HL-60 (cell line): ENCODE results near the gene NAPSA.

Experiments used
- POLR2AphosphoS5 ChIP-seq: IDR thresholded peaks from 2 replicates; pipeline ENCODE4 v1.6.1; 2012; ENCODE audit warnings: low read depth
- TF ChIP-seq, protein P1 (sequence below): IDR thresholded peaks from one replicate; pipeline ENCODE4 v1.5.1; 2011; ENCODE audit warnings: low read length, control low read depth, inconsistent platforms; ENCODE audit not compliant: insufficient read depth
- TF ChIP-seq, protein P2 (sequence below): IDR thresholded peaks from 2 replicates; pipeline ENCODE4 v1.6.1; 2012; ENCODE audit warnings: low read depth; ENCODE audit not compliant: insufficient replicate concordance

DNA sequence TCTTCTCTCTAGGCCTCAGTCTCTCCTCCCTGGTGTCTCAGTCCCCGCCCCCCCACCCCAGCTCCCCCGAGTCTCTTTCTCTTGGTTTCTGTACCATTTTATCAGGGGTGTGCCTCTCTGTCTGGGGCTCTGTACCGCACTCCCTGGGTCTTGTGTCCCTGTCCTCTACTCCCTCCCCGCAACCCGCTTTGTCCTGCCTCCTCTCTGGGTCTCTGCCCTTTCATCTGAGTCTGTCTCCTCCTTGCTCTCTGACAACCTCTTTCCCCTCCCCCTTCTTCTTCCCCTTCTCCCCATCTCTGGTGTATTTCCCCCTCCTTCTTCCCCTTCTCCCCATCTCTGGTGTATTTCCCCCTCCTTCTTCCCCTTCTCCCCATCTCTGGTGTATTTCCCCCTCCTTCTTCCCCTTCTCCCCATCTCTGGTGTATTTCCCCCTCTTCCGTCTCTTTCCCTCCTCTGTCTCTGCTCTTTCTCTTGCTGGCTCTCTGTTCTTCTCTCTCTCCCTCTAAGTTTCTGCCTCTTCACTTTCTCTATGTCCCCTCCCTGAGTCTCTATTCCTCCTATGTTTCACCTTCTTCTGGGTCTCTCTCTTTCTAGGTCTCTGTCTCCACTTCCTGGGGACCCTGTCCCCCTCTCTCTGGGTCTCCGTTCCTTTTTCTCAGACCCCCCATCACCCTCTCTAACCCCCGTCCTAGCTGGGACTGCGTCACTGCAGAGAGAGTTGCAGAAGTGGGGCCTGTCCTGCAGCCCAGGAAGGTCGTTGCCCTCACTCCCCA is 34.0 kb downstream of the NAPSA start:
- no peak for TF ChIP-seq POLR2AphosphoS5
- TF ChIP-seq, protein P1, sequence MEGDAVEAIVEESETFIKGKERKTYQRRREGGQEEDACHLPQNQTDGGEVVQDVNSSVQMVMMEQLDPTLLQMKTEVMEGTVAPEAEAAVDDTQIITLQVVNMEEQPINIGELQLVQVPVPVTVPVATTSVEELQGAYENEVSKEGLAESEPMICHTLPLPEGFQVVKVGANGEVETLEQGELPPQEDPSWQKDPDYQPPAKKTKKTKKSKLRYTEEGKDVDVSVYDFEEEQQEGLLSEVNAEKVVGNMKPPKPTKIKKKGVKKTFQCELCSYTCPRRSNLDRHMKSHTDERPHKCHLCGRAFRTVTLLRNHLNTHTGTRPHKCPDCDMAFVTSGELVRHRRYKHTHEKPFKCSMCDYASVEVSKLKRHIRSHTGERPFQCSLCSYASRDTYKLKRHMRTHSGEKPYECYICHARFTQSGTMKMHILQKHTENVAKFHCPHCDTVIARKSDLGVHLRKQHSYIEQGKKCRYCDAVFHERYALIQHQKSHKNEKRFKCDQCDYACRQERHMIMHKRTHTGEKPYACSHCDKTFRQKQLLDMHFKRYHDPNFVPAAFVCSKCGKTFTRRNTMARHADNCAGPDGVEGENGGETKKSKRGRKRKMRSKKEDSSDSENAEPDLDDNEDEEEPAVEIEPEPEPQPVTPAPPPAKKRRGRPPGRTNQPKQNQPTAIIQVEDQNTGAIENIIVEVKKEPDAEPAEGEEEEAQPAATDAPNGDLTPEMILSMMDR = no peak
- TF ChIP-seq, protein P2, sequence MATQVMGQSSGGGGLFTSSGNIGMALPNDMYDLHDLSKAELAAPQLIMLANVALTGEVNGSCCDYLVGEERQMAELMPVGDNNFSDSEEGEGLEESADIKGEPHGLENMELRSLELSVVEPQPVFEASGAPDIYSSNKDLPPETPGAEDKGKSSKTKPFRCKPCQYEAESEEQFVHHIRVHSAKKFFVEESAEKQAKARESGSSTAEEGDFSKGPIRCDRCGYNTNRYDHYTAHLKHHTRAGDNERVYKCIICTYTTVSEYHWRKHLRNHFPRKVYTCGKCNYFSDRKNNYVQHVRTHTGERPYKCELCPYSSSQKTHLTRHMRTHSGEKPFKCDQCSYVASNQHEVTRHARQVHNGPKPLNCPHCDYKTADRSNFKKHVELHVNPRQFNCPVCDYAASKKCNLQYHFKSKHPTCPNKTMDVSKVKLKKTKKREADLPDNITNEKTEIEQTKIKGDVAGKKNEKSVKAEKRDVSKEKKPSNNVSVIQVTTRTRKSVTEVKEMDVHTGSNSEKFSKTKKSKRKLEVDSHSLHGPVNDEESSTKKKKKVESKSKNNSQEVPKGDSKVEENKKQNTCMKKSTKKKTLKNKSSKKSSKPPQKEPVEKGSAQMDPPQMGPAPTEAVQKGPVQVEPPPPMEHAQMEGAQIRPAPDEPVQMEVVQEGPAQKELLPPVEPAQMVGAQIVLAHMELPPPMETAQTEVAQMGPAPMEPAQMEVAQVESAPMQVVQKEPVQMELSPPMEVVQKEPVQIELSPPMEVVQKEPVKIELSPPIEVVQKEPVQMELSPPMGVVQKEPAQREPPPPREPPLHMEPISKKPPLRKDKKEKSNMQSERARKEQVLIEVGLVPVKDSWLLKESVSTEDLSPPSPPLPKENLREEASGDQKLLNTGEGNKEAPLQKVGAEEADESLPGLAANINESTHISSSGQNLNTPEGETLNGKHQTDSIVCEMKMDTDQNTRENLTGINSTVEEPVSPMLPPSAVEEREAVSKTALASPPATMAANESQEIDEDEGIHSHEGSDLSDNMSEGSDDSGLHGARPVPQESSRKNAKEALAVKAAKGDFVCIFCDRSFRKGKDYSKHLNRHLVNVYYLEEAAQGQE = no peak
